ENCODE results near the gene NMNAT2. TPM values are rescaled to one million over a fixed set of nuclear protein-coding genes. Genes with fewer than 3 reads are reported as not detected.

Gene NMNAT2
- total and polyA plus RNA-seq, 2 donors: 0.23 to 0.28 TPM

- WGBS: 100% methylated on average over 1 of the region's 1 CpG
- H3K36me3 ChIP-seq (ENCODE audit: control insufficient read depth in 2 of 2, insufficient read depth in 2 of 2, low read length in 1 of 2): no peaks in the 10 kb centered on the region
- no peak for DNase-seq (ENCODE audit: low read depth in 6 of 9, low spot score in 9 of 9)
- H3K4me3 ChIP-seq (ENCODE audit: low read length in 2 of 2): no peak overlapping the region
- H3K9me3 ChIP-seq (ENCODE audit: control insufficient read depth in 2 of 2, insufficient read depth in 1 of 2, low read length in 1 of 2): no peaks in the 10 kb centered on the region
- H3K4me1 ChIP-seq (ENCODE audit: control insufficient read depth in 2 of 2, insufficient read depth in 2 of 2, low read length in 2 of 2): no peaks in the 10 kb centered on the region
- H3K27ac ChIP-seq (ENCODE audit: low read depth in 1 of 2, low read length in 1 of 2): no peak overlapping the region
- no peaks in the 10 kb centered on the region for H3K27me3 ChIP-seq (ENCODE audit: control insufficient read depth in 2 of 2, insufficient read depth in 1 of 2, low read length in 1 of 2)
These were observed 124.3 kb downstream of the NMNAT2 start for GRCh38 chr1:183293876-183294275.

GRCh38 chr1:183293241-183293640 is 124.9 kb downstream of the NMNAT2 start:
- 97% methylated on average over 9 of the region's 9 CpGs for WGBS
- H3K4me1 ChIP-seq (ENCODE audit: control insufficient read depth in 2 of 2, insufficient read depth in 2 of 2, low read length in 2 of 2): no peaks in the 10 kb centered on the region
- H3K9me3 ChIP-seq (ENCODE audit: control insufficient read depth in 2 of 2, insufficient read depth in 1 of 2, low read length in 1 of 2): no peaks in the 10 kb centered on the region
- H3K4me3 ChIP-seq (ENCODE audit: low read length in 2 of 2): no peak overlapping the region
- H3K36me3 ChIP-seq (ENCODE audit: control insufficient read depth in 2 of 2, insufficient read depth in 2 of 2, low read length in 1 of 2): no peaks in the 10 kb centered on the region
- no peak for DNase-seq (ENCODE audit: low read depth in 6 of 9, low spot score in 9 of 9)
- H3K27me3 ChIP-seq (ENCODE audit: control insufficient read depth in 2 of 2, insufficient read depth in 1 of 2, low read length in 1 of 2): no peaks in the 10 kb centered on the region
- H3K27ac ChIP-seq (ENCODE audit: low read depth in 1 of 2, low read length in 1 of 2): no peak overlapping the region

DNA sequence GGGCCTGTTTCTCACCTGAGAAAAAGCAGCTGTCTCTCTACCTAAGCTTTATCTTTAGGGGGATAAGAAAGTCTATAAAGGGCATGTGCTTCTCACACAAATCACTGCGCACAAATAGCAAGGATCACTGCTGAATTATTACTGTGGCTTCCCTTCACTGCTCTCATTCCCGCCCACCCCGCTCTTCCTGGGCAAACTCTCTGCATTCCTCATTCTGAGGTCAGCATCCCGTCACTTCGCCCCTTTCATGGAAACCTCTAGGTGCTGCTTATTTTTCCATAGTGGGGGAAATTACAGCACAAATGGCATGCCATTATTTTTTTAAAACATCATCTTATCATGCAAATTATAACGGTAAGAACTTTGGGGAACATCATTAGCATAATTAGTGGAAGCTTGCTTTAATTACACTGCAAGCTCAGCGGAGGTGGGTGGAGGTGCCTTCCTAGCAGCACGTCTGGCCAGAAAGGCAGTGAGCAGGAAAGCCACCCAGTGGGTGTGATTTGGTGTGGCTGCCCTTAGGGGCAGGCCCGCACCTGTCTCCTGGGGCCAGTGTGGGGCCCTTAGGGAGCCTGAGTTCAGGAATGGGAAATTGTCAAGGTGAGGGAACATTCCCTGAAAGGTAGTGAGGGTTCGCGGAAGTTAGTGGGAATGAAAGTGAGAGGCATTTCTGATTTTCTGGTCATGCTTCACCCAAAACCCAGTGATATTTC is 126.2 kb downstream of the NMNAT2 start:
- no peaks in the 10 kb centered on the region for H3K4me1 ChIP-seq (ENCODE audit: control insufficient read depth in 2 of 2, insufficient read depth in 2 of 2, low read length in 2 of 2)
- 95% methylated on average over 11 of the region's 11 CpGs for WGBS
- H3K27me3 ChIP-seq (ENCODE audit: control insufficient read depth in 2 of 2, insufficient read depth in 1 of 2, low read length in 1 of 2): no peaks in the 10 kb centered on the region
- H3K9me3 ChIP-seq (ENCODE audit: control insufficient read depth in 2 of 2, insufficient read depth in 1 of 2, low read length in 1 of 2): no peaks in the 10 kb centered on the region
- no peaks in the 10 kb centered on the region for H3K36me3 ChIP-seq (ENCODE audit: control insufficient read depth in 2 of 2, insufficient read depth in 2 of 2, low read length in 1 of 2)
- no peak overlapping the region for H3K4me3 ChIP-seq (ENCODE audit: low read length in 2 of 2)
- DNase-seq (ENCODE audit: low read depth in 6 of 9, low spot score in 9 of 9): no peak
- no peak overlapping the region for H3K27ac ChIP-seq (ENCODE audit: low read depth in 1 of 2, low read length in 1 of 2)

- no peaks in the 10 kb centered on the region for H3K27me3 ChIP-seq (ENCODE audit: control insufficient read depth in 2 of 2, insufficient read depth in 1 of 2, low read length in 1 of 2)
- H3K36me3 ChIP-seq (ENCODE audit: control insufficient read depth in 2 of 2, insufficient read depth in 2 of 2, low read length in 1 of 2): no peaks in the 10 kb centered on the region
- H3K4me3 ChIP-seq (ENCODE audit: low read length in 2 of 2): no peak overlapping the region
- no peak for DNase-seq (ENCODE audit: low read depth in 6 of 9, low spot score in 9 of 9)
- H3K27ac ChIP-seq (ENCODE audit: low read depth in 1 of 2, low read length in 1 of 2): no peak overlapping the region
- 96% methylated on average over 5 of the region's 5 CpGs for WGBS
- no peaks in the 10 kb centered on the region for H3K4me1 ChIP-seq (ENCODE audit: control insufficient read depth in 2 of 2, insufficient read depth in 2 of 2, low read length in 2 of 2)
- H3K9me3 ChIP-seq (ENCODE audit: control insufficient read depth in 2 of 2, insufficient read depth in 1 of 2, low read length in 1 of 2): no peaks in the 10 kb centered on the region
These were observed 126.9 kb downstream of the NMNAT2 start for GRCh38 chr1:183291216-183291762.

- no peak for DNase-seq (ENCODE audit: low read depth in 6 of 9, low spot score in 9 of 9)
- Histone ChIP-seq H3K27me3 (ENCODE audit: control insufficient read depth in 2 of 2, insufficient read depth in 1 of 2, low read length in 1 of 2) (no peaks in the 10 kb centered on the region), H3K4me3 (ENCODE audit: low read length in 2 of 2) (no peak overlapping the region), H3K9me3 (ENCODE audit: control insufficient read depth in 2 of 2, insufficient read depth in 1 of 2, low read length in 1 of 2) (no peaks in the 10 kb centered on the region), H3K4me1 (ENCODE audit: control insufficient read depth in 2 of 2, insufficient read depth in 2 of 2, low read length in 2 of 2) (no peaks in the 10 kb centered on the region), H3K36me3 (ENCODE audit: control insufficient read depth in 2 of 2, insufficient read depth in 2 of 2, low read length in 1 of 2) (no peaks in the 10 kb centered on the region), H3K27ac (ENCODE audit: low read depth in 1 of 2, low read length in 1 of 2) (no peak overlapping the region)
- WGBS: 95% methylated on average over 6 of the region's 6 CpGs
These were observed 127.6 kb downstream of the NMNAT2 start for GRCh38 chr1:183290628-183291027.

- H3K27ac ChIP-seq (ENCODE audit: low read depth in 1 of 2, low read length in 1 of 2): no peak overlapping the region
- WGBS: 96% methylated on average over 9 of the region's 9 CpGs
These were observed 129.1 kb downstream of the NMNAT2 start for GRCh38 chr1:183289051-183289496.

DNA sequence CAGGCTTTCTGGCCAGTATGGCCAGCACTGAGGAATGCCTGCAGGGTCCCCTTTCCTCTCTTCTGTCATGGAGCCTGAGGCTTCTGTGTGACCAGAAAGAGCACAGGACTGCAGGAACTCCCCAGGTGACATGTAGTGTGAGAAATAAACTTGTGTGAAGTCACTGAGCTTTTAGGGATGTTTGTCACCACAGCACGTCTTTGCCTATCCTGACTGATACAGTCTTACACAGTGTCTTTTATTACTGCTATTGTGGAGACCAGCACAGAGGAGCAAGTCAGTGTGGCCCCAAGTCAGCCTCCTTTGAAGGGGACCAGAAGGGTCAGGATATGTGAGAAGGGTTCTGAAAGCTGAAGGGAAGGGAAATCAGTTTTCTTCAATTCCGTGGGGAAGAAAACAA is 129.6 kb downstream of the NMNAT2 start:
- Histone ChIP-seq H3K27me3 (ENCODE audit: control insufficient read depth in 2 of 2, insufficient read depth in 1 of 2, low read length in 1 of 2) (no peaks in the 10 kb centered on the region), H3K4me3 (ENCODE audit: low read length in 2 of 2) (no peak overlapping the region), H3K4me1 (ENCODE audit: control insufficient read depth in 2 of 2, insufficient read depth in 2 of 2, low read length in 2 of 2) (peaks cover 0 to 7% of the 10 kb centered on the region in 2 donors), H3K36me3 (ENCODE audit: control insufficient read depth in 2 of 2, insufficient read depth in 2 of 2, low read length in 1 of 2) (no peaks in the 10 kb centered on the region), H3K27ac (ENCODE audit: low read depth in 1 of 2, low read length in 1 of 2) (no peak overlapping the region), H3K9me3 (ENCODE audit: control insufficient read depth in 2 of 2, insufficient read depth in 1 of 2, low read length in 1 of 2) (no peaks in the 10 kb centered on the region)
- 98% methylated on average over 2 of the region's 2 CpGs for WGBS
- no peak for DNase-seq (ENCODE audit: low read depth in 6 of 9, low spot score in 9 of 9)

More at GRCh38 chr1:183289051-183289496, 129.1 kb downstream of the NMNAT2 start:
- Histone ChIP-seq H3K27me3 (ENCODE audit: control insufficient read depth in 2 of 2, insufficient read depth in 1 of 2, low read length in 1 of 2) (no peaks in the 10 kb centered on the region), H3K9me3 (ENCODE audit: control insufficient read depth in 2 of 2, insufficient read depth in 1 of 2, low read length in 1 of 2) (no peaks in the 10 kb centered on the region), H3K4me3 (ENCODE audit: low read length in 2 of 2) (no peak overlapping the region), H3K4me1 (ENCODE audit: control insufficient read depth in 2 of 2, insufficient read depth in 2 of 2, low read length in 2 of 2) (peaks cover 0 to 3% of the 10 kb centered on the region in 2 donors), H3K36me3 (ENCODE audit: control insufficient read depth in 2 of 2, insufficient read depth in 2 of 2, low read length in 1 of 2) (no peaks in the 10 kb centered on the region)
- DNase-seq (ENCODE audit: low read depth in 6 of 9, low spot score in 9 of 9): no peak

DNA sequence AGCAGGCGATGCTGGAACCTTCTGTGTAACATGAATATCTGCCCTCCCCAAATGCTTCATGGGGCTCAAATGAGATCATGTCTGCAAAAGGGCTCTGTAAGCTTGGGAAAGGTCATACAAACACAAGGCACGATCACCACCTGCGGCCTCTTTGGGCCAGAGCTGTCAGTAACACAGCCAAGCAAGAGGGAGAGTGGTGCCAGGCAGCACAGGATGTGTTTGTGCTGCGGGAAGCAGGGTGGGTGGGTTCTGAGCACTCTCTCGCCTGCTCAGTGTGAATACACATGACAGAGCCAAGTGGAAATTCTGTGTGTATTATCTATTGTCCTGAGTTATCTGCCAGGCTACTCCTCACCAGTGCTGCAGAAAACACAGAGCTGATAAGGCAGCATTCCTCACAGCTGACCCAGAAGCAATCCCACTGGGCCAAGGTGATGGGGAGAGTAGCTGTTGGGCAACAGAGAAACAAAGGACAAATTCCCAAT is 130.9 kb downstream of the NMNAT2 start:
- Histone ChIP-seq H3K4me3 (ENCODE audit: low read length in 2 of 2) (no peak overlapping the region), H3K4me1 (ENCODE audit: control insufficient read depth in 2 of 2, insufficient read depth in 2 of 2, low read length in 2 of 2) (peaks cover 0 to 9% of the 10 kb centered on the region in 2 donors), H3K27ac (ENCODE audit: low read depth in 1 of 2, low read length in 1 of 2) (no peak overlapping the region), H3K36me3 (ENCODE audit: control insufficient read depth in 2 of 2, insufficient read depth in 2 of 2, low read length in 1 of 2) (no peaks in the 10 kb centered on the region), H3K27me3 (ENCODE audit: control insufficient read depth in 2 of 2, insufficient read depth in 1 of 2, low read length in 1 of 2) (peaks cover 0 to 2% of the 10 kb centered on the region in 2 donors), H3K9me3 (ENCODE audit: control insufficient read depth in 2 of 2, insufficient read depth in 1 of 2, low read length in 1 of 2) (no peaks in the 10 kb centered on the region)
- WGBS: 92% methylated on average over 5 of the region's 5 CpGs
- no peak for DNase-seq (ENCODE audit: low read depth in 6 of 9, low spot score in 9 of 9)

GRCh38 chr1:183285746-183286145 is 132.4 kb downstream of the NMNAT2 start:
- 96% methylated on average over 4 of the region's 4 CpGs for WGBS
- no peaks in the 10 kb centered on the region for H3K9me3 ChIP-seq (ENCODE audit: control insufficient read depth in 2 of 2, insufficient read depth in 1 of 2, low read length in 1 of 2)
- H3K36me3 ChIP-seq (ENCODE audit: control insufficient read depth in 2 of 2, insufficient read depth in 2 of 2, low read length in 1 of 2): no peaks in the 10 kb centered on the region
- H3K4me3 ChIP-seq (ENCODE audit: low read length in 2 of 2): no peak overlapping the region
- H3K4me1 ChIP-seq (ENCODE audit: control insufficient read depth in 2 of 2, insufficient read depth in 2 of 2, low read length in 2 of 2): peaks cover 0 to 15% of the 10 kb centered on the region in 2 donors
- H3K27ac ChIP-seq (ENCODE audit: low read depth in 1 of 2, low read length in 1 of 2): no peak overlapping the region
- peaks cover 0 to 2% of the 10 kb centered on the region in 2 donors for H3K27me3 ChIP-seq (ENCODE audit: control insufficient read depth in 2 of 2, insufficient read depth in 1 of 2, low read length in 1 of 2)
- no peak for DNase-seq (ENCODE audit: low read depth in 6 of 9, low spot score in 9 of 9)

All from thymus (tissue), 11 donors.